Stimulated activated CD8-positive, alpha-beta memory T cell treated with anti-CD3 and anti-CD28 coated beads, Interleukin-15, amount 100 ng/mL, for 24 hours (primary cell): ENCODE results near the gene TRPM2.

Experiments
- DNase-seq: peaks from one replicate; pipeline ENCODE4 v3.0.0-alpha.2; 2020; ENCODE audit warnings: low read depth

TRPM2 gene

GRCh38 chr21:44445145-44445812 is 91.9 kb downstream of the TRPM2 start:
- no peak for DNase-seq

GRCh38 chr21:44448651-44449131 is 95.3 kb downstream of the TRPM2 start:
- no peak for DNase-seq

- no peak for DNase-seq
Measured at GRCh38 chr21:44449473-44450363, 96.3 kb downstream of the TRPM2 start.

GRCh38 chr21:44450402-44450801 is 97.0 kb downstream of the TRPM2 start:
- no peak for DNase-seq

- no peak for DNase-seq
Measured at GRCh38 chr21:44450999-44451398, 97.6 kb downstream of the TRPM2 start.

GRCh38 chr21:44453120-44453519 is 99.7 kb downstream of the TRPM2 start:
- DNase-seq = no peak

- no peak for DNase-seq
Measured at GRCh38 chr21:44454058-44454457, 100.6 kb downstream of the TRPM2 start.

GRCh38 chr21:44454747-44455523 is 101.5 kb downstream of the TRPM2 start, which contains the start of gene LRRC3:
TSS of gene LRRC3 (plus strand) at chr21:44455510. CDS start at chr21:44456645, 1,135 bp downstream.
- peak; percentile 53 for DNase-seq

GRCh38 chr21:44455524-44456213 is 102.2 kb downstream of the TRPM2 start:
- no peak for DNase-seq

GRCh38 chr21:44456214-44456914 is 102.9 kb downstream of the TRPM2 start:
- no peak for DNase-seq

GRCh38 chr21:44456915-44457736 is 103.7 kb downstream of the TRPM2 start:
- no peak for DNase-seq

- DNase-seq = no peak
Measured at GRCh38 chr21:44458971-44459711, 105.7 kb downstream of the TRPM2 start.

- DNase-seq = no peak
Measured at GRCh38 chr21:44459712-44460440, 106.5 kb downstream of the TRPM2 start.

- DNase-seq = no peak
Measured at GRCh38 chr21:44460441-44460755, 107.0 kb downstream of the TRPM2 start.

- DNase-seq = no peak
Measured at GRCh38 chr21:44461005-44461404, 107.6 kb downstream of the TRPM2 start.

GRCh38 chr21:44461464-44462001 is 108.1 kb downstream of the TRPM2 start:
- no peak for DNase-seq

GRCh38 chr21:44462086-44462833 is 108.8 kb downstream of the TRPM2 start:
- DNase-seq = no peak

GRCh38 chr21:44462834-44463200 is 109.4 kb downstream of the TRPM2 start:
- no peak for DNase-seq
